Glomerular endothelial cell (primary cell): Measurements from ENCODE around the gene MEOX2. TPM values are rescaled to one million over a fixed set of nuclear protein-coding genes. Genes with fewer than 3 reads are reported as not detected.

Source experiments
- DNase-seq: peaks from one replicate; pipeline ENCODE4 v3.0.0-alpha.2; 2011; ENCODE audit warnings: low read depth, low spot score; ENCODE audit errors: extremely low read depth
- total RNA-seq: library from RNA; depleted of rRNA; stranded (reverse); fragments of >200 nt; gene quantifications from 2 replicates; pipeline ENCODE4 v1.2.3, GENCODE V29; 2015

MEOX2 gene
- total RNA-seq, 1 donor from 2014 or later: 1.3 TPM

DNA sequence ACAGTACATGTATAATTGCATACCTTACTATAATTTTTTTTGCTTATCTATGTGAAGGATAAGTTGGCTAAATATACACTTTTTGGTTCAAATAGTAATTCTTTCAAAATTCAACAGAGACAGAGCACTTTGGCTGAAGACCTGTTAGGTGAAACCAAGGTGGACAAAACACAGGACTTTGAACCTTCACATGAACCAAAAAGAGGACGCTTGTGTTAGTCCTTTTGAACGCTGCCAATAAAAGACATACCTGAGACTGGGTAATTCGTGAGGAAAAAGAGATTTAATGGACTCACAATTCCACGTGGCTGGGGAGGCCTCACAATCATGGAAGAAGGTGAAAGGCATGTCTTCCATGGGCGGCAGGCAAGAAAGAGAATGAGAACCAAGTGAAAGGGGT lies 120.0 kb downstream of the MEOX2 start:
- no peak for DNase-seq

DNA sequence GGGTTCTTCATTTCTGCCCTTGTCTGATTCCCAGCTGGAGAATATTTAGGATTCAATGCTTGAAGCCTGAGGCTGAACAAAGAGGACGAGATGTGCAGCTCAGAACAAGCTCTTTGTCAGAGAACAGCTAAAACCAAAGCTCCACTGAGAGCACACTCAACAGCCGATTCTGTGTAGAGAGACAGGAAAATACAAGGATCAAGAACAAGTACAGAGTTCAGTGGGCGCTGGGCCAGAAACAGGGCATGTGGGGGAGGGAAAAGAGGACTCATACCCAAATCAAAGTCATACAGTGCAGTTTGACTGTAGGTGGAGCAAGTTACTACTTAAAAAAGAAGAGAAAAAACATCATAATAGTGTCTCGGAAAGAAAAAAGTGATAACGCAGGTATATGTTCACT lies 124.6 kb downstream of the MEOX2 start, which contains the start of gene AGMO:
AGMO (minus strand) TSS at position 181 of the 400 bp plus-strand sequence.
- no peak for DNase-seq

Other genes with a start within 250 kb of the MEOX2 start
- not detected in 2 replicates for gene AGMO, start 124.7 kb downstream of the MEOX2 start, total RNA-seq